ENCODE measurements around the gene LYPD6B.

GRCh38 chr2:149062531-149062930 is 24.0 kb downstream of the LYPD6B start:
- no peak for TF ChIP-seq CTCF (conservative IDR thresholded peaks at IDR 0.05; ENCODE audit: low read depth, low read length)
- TF ChIP-seq EZH2 (IDR thresholded peaks at IDR 0.05; ENCODE audit: borderline replicate concordance, low read depth, low read length, poor library complexity, severe bottlenecking): no peak

Measured in A673 (cell line).